ENCODE data around the gene TMEM18.

GRCh38 chr2:710867-711665 is 33.9 kb upstream of the TMEM18 start:
- TF ChIP-seq, protein P1, sequence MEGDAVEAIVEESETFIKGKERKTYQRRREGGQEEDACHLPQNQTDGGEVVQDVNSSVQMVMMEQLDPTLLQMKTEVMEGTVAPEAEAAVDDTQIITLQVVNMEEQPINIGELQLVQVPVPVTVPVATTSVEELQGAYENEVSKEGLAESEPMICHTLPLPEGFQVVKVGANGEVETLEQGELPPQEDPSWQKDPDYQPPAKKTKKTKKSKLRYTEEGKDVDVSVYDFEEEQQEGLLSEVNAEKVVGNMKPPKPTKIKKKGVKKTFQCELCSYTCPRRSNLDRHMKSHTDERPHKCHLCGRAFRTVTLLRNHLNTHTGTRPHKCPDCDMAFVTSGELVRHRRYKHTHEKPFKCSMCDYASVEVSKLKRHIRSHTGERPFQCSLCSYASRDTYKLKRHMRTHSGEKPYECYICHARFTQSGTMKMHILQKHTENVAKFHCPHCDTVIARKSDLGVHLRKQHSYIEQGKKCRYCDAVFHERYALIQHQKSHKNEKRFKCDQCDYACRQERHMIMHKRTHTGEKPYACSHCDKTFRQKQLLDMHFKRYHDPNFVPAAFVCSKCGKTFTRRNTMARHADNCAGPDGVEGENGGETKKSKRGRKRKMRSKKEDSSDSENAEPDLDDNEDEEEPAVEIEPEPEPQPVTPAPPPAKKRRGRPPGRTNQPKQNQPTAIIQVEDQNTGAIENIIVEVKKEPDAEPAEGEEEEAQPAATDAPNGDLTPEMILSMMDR (conservative IDR thresholded peaks at IDR 0.05 in 1 of 2, IDR thresholded peaks at IDR 0.05 in 1 of 2; ENCODE audit: low read depth in 1 of 2, low read length in 2 of 2) = no peak
- TF ChIP-seq EZH2 (IDR thresholded peaks at IDR 0.05; ENCODE audit: low read length, missing control alignments) = no peak

Data from fibroblast of lung (primary cell).